Measurements from ENCODE around the gene IGFBP7.

Gene IGFBP7

GRCh38 chr4:57131849-57132742 is 21.9 kb upstream of the IGFBP7 start:
- peak; percentile 2 for DNase-seq (ENCODE audit: low spot score)

- DNase-seq (ENCODE audit: low spot score), result no peak
These were observed 19.3 kb upstream of the IGFBP7 start for GRCh38 chr4:57129477-57129876.

- DNase-seq (ENCODE audit: low spot score), result no peak
These were observed 17.2 kb upstream of the IGFBP7 start for GRCh38 chr4:57127361-57127760.

- no peak for DNase-seq (ENCODE audit: low spot score)
These were observed 15.8 kb upstream of the IGFBP7 start for GRCh38 chr4:57125996-57126395.

- DNase-seq (ENCODE audit: low spot score), result no peak
These were observed 14.0 kb upstream of the IGFBP7 start for GRCh38 chr4:57124145-57124544.

DNA sequence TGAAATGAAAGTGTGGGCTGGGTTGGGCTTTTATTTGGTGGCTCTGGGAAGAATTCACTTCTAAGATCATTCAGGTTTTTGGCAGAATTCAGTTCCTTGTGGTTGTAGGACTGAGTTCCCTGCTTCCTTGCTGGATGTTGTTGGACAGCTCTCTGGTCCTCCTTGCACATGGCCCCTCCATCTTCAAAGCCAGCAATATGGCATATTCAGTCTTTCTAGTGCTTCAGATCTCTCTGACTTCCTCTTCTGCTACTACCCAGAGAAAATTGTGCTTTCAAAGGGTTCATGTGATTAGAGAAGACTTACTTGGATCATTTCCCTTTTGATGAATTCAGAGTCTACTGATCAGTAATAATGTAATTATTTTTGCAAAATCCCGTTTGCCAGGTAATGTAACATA is 12.8 kb upstream of the IGFBP7 start:
- no peak for DNase-seq (ENCODE audit: low spot score)

- no peak for DNase-seq (ENCODE audit: low spot score)
These were observed 9.0 kb upstream of the IGFBP7 start for GRCh38 chr4:57119054-57119651.

DNA sequence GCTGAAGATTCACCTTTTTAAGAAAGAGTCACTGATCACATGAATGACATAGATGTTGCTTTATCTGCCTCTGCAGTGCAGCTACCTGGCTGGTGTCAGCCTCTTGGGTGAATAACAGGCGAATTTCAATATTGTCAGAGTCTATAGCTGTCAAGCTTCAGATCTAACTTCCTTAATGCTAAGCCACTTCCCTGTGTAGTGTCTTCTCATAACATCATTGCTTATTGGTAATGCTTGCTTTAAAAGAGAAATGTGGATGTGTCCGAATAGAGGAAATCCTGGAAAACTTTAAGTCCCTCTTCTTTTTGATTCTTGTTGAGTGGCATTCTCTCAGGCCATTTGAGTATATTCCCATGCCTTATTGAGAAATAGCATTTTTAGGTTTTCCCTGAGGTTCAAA is 7.3 kb upstream of the IGFBP7 start:
- DNase-seq (ENCODE audit: low spot score), result no peak

DNA sequence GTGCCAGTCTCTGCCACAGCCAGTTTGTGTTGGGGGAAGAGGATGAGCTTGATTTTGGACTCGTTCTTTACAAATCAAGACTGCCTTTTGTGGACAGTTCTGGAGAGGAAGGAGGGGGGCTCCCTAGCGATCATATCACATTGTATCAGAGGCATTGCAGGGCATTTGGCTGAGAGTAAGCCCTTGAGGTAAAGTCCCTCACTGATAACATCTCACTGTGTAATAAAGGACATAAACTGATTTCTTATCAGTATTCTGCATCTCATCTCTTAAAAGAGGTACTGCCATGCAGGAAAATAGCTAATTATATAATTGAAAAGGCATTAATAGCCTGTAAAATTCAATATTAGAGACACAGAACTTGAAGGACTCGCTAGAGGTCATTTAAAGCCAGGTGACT is 6.1 kb upstream of the IGFBP7 start:
- no peak for DNase-seq (ENCODE audit: low spot score)

DNA sequence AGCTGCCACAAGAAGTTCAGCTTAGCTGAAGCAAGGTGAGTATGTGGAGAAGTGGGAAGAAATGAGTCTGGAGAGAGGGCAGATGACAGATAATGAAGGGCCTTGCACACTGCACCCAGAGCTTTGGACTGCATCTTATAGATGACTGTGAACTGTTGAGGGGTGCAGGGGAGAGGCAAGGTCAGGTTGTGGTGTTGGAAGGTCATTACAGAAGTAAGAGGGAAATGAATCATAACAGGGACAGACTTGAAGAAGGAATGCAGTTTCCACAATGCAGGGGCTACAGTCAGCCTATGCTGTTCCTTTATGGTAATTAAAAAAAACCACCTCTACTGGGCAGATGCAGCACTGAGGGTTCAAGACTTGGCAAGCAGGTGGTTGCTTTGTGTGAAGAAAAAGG is 4.8 kb upstream of the IGFBP7 start:
- no peak for DNase-seq (ENCODE audit: low spot score)

GRCh38 chr4:57113870-57114269 is 3.7 kb upstream of the IGFBP7 start:
- no peak for DNase-seq (ENCODE audit: low spot score)

DNA sequence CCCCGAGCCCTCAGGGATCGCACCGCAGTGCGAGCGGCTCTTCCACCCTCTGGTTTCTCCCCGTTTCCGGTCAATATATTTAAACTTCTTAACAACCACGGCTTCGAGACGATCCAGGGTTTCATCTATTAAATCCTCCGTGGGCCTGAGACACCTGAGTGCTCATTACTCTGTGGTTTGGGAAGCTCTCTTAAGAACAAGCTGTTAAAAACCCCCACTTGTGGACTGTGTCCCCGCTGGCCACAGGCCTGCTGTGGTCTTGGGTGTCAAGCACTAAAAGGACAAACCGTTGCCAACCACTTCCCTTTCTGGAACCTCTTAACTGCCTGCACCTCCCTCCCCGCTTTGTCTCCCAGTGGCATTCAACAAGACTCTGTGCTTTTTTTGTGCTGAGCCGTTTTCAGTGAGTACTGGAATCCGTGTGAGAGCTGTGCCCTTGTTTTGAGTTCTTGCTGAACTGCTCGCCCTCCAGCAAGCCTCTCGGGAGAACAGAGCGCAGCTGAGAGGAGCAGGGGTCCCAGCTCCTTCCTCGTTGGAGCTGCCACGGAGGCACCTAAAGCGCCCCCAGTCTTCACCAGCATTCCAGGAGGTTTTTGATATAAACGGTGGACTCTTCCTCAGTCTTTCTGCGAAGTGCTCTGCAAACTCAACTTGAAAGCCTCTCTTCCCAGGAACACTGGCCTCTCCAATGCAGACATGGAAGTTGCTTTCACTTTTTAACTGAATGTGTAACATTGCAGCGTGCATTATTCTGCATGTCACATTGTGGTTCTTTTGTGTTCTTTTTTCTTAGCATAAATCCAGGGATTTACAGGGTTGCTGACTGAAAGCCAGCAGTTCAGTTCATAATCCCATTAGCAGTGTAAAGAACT is 691 bp upstream of the IGFBP7 start:
- peak; percentile 58 for DNase-seq (ENCODE audit: low spot score)

DNA sequence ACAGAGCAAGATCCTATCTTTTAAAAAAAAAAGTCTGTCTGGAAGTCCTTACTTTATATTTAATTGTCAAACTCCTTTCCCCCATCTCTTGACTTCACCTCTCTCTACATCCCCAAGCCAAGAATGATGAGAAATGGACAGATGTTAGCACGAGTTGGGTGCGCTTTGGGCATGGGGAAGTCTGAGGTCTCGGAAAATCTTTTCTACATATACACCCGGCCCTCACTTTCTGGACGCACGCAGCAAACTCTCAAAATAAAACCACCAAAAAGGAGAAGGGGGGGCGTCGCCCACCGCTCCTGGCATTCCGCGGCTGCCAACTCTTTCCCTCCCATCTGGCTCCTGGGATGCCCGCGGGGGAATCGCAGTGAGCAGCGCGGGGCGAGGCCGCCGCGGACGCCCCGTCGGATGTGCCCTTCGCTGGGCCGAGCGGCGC is 756 bp downstream of the IGFBP7 start:
- no peak for DNase-seq (ENCODE audit: low spot score)

- no peak for DNase-seq (ENCODE audit: low spot score)
These were observed 4.0 kb downstream of the IGFBP7 start for GRCh38 chr4:57106181-57106580.

GRCh38 chr4:57104706-57105560 is 5.3 kb downstream of the IGFBP7 start:
- no peak for DNase-seq (ENCODE audit: low spot score)

DNA sequence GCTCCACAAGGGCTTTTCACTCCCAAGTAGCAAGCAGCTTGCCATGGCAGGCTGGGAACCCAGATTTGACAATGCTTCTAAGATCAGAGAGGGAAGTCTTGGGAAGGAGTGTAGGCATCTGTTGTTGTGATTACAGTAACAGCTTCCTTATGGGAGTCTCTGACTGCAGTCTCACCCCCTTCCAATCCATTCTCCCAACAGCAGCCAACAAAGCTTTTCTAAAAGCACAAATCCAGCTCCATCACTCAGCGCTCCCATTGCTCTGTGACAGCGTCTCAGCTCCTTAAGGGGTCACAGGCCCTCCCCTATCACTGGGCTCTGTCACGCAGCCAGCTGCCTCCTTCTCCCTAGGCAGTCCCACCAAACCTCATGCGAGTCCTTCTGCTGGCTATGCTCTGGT is 7.1 kb downstream of the IGFBP7 start:
- no peak for DNase-seq (ENCODE audit: low spot score)

DNA sequence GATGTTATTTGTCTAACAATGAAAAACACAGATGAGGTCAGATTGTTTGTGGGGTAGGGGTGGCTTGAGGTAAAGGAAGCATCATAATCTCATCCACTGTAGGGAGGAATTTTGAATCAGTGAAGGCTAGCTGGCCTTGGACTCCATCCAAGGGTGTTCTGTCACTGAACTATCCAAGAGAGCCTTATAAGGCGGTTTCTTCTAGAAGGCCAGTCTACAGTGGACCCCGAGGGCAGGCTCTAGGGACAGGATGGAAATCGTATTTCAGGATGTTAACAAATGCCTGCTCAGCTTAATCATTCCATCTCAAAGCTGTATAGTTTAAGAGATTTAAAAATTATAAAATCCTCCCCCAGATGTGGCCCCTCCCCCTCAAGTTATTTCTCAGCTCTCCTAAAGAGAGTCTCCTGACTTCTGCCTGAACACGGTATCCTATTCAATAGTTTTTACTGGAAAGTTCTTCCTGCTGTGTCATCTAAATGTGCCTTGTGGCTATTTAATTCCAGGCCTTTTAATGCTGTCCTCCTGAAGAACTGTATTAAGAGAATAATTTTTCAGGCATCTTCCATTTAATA is 8.0 kb downstream of the IGFBP7 start:
- DNase-seq (ENCODE audit: low spot score), result no peak

DNA sequence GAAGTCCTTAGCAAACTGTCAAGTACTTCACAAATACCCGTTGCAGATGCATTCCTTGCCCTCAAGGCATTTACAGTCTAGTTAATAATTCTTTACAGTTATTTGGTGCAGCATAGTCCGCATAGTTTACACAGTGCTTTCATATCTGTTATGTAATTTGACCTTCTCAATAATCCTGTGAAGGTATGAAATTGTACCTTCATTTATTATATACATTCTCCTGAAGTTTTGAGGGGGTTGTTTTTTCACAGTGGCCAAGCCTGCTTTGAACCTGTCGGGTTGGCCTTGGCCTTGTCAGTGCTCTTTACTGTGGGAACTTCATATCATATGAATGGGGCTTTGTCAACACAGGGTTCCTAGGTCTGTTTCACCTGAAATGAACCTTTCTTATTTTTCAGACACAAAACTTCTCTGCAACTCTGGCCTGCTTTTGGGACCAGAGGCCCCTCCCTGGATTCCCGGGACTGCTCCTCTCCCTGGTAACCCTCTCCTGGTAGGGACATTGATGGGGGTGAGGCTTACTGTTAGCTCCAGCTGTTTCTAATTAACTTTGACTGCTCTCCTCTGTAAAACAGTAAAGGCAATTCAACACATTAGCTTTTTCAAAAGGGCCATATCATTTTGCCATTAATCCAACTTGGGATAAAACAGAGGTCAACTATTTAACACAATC is 9.1 kb downstream of the IGFBP7 start:
- no peak for DNase-seq (ENCODE audit: low spot score)

DNA sequence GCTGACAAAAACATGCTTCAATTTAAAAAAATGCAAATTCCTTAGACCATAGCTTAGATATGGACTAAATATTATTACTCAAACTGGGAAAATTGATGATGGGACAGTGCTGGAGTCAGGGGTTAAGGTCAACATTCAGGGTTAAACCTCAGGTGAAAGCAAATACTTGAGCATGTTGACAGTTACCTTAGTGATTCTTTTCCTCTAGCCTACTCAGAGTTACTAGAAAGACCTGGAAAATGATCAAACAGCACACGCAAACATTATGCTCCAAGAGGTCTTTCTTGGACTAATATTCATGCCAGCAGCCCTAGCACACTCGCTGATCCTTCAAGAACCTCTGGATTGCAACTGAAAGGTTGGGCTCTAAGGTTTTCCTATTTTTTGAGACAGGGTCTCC is 10.8 kb downstream of the IGFBP7 start:
- no peak for DNase-seq (ENCODE audit: low spot score)

- no peak for DNase-seq (ENCODE audit: low spot score)
These were observed 11.2 kb downstream of the IGFBP7 start for GRCh38 chr4:57098941-57099340.

DNA sequence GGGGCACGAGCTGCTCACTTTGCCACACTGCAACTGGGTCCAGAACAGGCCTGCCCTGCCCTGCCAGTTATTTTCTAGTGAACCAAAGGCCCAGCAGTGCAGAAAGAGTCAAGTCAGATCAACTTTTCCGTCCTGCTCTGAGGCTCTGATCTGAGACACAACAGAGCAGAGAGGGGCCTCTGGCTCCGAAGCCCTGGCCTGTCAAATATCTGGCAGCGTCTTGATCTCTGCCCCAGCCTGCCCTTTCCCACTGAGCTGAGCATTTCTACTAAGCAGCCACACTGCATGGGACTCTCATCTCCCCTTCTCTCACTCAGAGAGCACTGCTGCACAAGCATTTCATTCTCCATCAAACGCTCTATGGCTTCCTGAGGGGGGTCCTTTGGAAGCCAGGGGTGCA is 11.8 kb downstream of the IGFBP7 start:
- no peak for DNase-seq (ENCODE audit: low spot score)

Data from SW480 (cell line).